Activated CD8-positive, alpha-beta memory T cell treated with anti-CD3 and anti-CD28 coated beads, Interleukin-2, amount 50 U/mL, for 1 hour (primary cell): Measurements from ENCODE around the gene FHOD3.
"Not testable (repeated sequence)": the region's sequence is repeated elsewhere in the genome, so short reads cannot be mapped to it uniquely, and the experiment has no call there.

Source experiments
- DNase-seq: peaks from one replicate; pipeline ENCODE4 v3.0.0-alpha.2; 2020; ENCODE audit errors: extremely low read depth

Gene FHOD3

DNA sequence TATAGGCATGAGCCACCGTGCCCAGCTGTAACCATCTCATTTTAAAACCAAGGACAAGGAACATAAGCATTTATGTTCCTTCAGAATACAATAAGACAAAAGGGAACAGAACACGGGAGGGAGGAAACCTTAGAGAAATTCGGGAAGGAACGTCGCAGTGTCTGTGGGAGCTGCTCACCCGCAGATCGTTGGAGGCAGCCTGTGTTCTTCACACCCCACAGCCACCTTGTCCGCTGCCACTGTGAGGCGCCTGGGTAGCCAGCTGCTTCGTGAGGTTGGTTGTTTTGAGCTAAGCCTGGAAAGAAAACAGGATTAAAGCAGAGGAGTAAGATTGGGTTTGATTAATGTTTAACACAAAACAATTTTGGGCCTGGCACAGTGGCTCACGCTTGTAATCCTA lies 250.0 kb downstream of the FHOD3 start:
- DNase-seq, result no peak

DNA sequence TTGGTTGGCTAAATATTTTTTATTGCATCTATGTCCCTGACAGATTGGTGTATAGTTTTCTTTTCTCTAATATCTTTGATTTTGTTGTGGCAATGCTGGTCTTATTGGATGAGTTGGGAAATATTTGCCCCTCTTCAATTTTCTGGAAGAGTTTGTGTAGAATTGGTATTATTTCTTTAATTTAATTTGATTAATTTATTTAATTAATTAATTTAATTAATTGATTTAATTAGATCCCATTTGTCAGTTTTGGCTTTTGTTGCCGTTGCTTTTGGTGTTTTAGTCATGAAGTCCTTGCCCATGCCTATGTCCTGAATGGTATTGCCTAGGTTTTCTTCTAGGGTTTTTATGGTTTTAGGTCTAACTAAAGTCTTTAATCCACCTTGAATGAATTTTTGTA lies 253.8 kb downstream of the FHOD3 start:
- not testable (repeated sequence) for DNase-seq

DNA sequence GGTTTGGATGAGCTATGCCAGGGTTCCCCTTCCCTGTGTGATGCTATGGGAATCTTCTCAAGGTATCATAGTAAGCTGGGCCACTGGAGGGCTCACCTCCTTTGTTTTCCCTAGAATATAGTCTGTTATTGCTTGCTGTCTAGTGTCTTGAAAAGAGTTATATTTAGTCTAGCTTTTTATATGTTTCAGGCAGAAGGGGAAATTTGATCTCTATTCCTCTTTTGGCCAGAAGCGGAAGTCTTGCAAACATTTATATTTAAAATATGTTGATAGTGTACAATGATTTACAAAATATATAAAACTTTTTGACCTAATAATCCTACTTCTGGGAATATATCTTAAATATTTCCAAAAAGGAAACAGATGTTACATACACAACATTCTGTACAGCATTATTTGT lies 260.7 kb downstream of the FHOD3 start:
- no peak for DNase-seq

DNA sequence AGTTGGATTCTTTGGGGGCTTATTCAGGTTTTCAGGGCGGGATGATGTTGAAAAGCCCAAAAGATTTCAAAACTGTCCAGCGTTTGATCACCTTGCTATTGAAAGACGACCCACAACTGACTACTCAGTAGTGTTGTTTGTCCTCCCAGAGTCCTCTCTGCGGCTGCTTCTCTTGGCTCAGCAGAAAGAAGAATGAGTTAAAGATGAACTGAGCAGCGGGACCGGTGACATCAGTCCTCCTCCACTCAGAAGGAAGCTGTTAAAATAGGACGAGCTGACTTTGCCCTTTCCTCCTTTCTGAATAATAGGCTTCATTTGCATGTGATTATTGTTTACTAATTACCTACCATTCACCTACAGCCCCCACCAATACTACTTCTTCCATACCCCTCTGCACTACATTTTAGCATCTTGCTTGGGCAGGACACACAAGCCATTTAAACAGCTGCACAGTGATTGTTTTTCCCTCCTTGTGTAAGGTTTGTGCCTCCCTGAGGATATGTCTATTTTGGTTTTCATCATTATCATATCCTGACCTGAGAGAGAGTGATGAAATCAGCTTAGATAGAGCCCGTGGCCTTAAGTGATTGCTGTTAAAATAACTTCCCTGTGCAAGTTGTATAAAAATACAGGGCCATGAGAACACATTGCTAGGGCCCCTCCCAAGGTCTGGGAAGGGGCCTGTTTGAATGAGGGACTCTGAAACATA lies 261.8 kb downstream of the FHOD3 start:
- DNase-seq, result no peak

GRCh38 chr18:36560187-36560586 lies 262.7 kb downstream of the FHOD3 start:
- DNase-seq, result no peak

GRCh38 chr18:36561046-36561445 lies 263.5 kb downstream of the FHOD3 start:
- no peak for DNase-seq

GRCh38 chr18:36564841-36565240 lies 267.3 kb downstream of the FHOD3 start:
- no peak for DNase-seq

DNA sequence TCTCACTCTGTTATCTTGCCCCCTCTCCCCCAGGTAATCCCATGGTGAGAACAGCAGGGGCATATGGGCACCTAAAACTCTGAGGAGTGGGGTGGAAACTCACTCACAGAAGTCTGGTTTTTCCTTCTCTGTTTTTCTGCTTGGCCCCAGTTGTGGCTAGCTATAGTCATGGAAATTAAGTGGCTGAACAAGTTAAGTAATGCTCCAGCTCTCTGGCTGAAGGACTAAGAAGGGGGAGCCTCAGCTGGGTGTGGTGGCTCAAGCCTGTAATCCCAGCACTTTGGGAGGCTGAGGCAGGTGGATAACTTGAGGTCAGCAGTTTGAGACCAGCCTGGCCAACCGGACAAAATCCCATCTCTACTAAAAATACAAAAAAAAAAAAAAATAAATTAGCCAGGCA lies 270.3 kb downstream of the FHOD3 start:
- no peak for DNase-seq

DNA sequence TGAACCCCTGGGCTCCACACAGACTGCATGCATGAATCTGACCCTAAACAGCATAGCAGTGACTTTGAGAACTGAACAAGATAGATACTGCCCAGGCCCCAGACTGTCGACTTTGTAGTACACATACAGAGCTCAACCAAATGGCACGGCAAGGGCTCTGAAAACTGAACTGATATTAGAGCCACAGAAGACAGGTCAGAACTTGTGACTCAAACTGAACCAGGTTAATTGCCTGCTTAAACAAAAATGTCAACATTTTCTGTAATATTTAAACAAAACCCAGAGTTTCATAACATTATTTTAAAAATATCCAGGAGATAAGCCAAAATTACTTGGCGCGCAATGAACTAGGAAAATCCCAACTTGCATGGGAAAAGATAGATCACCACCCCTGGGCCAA lies 271.0 kb downstream of the FHOD3 start:
- no peak for DNase-seq

GRCh38 chr18:36572135-36572856 lies 274.8 kb downstream of the FHOD3 start:
- DNase-seq, result no peak

DNA sequence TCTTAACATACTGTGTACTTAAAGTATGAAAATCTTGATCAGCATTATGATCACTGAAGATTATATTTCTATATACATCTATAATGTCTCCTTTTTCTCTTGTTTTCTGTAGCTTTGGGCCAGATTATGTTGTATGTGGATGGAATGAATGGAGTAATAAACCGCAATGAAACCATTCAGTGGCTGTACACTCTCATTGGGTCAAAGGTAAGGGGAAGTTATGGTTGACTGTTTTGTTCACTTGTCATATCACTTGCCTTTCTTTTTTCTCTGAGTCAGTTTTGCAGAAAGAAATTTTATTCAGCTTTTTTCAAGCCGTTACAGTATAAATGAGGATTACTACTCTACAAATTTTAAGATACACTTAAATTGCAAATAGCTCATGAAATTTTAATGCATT lies 278.8 kb downstream of the FHOD3 start:
- no peak for DNase-seq

- no peak for DNase-seq
Measured at GRCh38 chr18:36578871-36579710, 281.6 kb downstream of the FHOD3 start.

DNA sequence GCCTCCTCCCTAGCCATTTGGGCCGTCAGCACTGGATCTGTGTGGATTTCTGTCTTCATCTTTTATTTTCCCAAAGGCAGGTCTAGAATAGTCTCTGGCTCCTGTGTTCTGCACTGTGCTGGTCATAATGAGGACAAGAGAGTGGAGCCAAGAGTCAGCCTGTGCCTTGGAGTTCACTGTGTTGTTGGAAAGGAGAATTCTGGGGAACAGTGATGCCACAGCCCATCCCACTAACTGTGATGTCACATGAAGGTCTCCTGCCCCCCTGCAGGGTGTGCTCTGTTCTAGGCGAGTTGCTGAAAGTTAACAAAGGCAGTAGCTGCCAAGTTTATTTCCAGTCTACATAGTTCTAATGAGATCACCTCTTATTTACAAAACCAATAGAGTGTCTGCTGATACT lies 282.8 kb downstream of the FHOD3 start:
- DNase-seq, result no peak

GRCh38 chr18:36580874-36581750 lies 283.6 kb downstream of the FHOD3 start:
- no peak for DNase-seq

GRCh38 chr18:36582988-36583745 lies 285.7 kb downstream of the FHOD3 start:
- DNase-seq, result no peak

GRCh38 chr18:36589857-36590543 lies 292.5 kb downstream of the FHOD3 start:
- DNase-seq, result no peak

GRCh38 chr18:36590621-36591580 lies 293.4 kb downstream of the FHOD3 start:
- no peak for DNase-seq

DNA sequence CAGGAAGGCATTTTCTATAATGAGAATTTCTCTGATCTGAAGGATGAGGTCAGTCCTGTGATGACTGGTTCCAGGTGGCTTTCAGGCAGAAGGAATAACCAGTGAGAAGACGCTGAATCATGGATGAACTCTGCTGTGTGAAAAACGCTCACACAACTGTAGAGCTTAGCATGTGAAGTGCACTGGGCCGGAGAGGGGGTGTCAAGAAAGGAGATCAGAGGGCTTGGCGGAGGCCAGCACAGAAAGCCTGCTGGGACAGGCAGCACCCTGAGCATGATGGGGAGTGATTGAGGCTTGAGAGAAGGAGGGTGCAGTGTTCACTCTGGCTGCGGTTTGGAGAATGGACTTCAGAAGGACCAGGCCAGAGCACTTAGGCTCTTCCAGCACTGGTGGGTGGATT lies 294.8 kb downstream of the FHOD3 start:
- no peak for DNase-seq

DNA sequence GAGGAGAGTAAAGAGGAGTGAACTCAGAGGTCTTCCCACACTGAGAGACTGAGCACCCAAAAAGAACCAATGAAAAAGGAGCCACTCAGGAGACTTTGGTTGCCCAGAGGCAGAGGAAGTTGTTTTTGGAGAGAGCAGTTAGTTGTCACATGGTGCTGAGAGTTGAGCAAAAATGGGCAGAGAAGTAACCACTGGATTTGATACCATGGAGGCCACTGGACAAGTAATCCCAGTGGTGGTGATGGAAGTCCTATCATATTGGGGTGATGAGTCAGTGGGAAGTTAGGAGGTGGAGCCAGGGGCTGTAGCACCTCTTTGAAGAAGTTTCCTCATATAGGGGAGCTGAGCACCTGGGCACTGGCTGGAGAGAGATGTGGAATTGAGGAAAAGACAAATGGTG lies 295.5 kb downstream of the FHOD3 start:
- no peak for DNase-seq
